GM18526 (cell line): ENCODE data around the gene RMI2.

ENCODE experiments used
- POLR2A ChIP-seq: IDR thresholded peaks from 3 replicates; pipeline ENCODE4 v1.6.1; 2011; ENCODE audit not compliant: insufficient read length; ENCODE audit errors: extremely low read depth

RMI2 gene

GRCh38 chr16:11333010-11333409, 12.2 kb upstream of the RMI2 start:
- no peak for TF ChIP-seq POLR2A

GRCh38 chr16:11333702-11334101, 11.6 kb upstream of the RMI2 start:
- TF ChIP-seq POLR2A = no peak

- TF ChIP-seq POLR2A = no peak
Measured at GRCh38 chr16:11334831-11335404, 10.3 kb upstream of the RMI2 start.

- no peak for TF ChIP-seq POLR2A
Measured at GRCh38 chr16:11339075-11339474, 6.2 kb upstream of the RMI2 start.

GRCh38 chr16:11340710-11341109, 4.5 kb upstream of the RMI2 start:
- no peak for TF ChIP-seq POLR2A

GRCh38 chr16:11341371-11341770, 3.9 kb upstream of the RMI2 start:
- TF ChIP-seq POLR2A = no peak

GRCh38 chr16:11342021-11342855, 3.0 kb upstream of the RMI2 start:
- no peak for TF ChIP-seq POLR2A

- TF ChIP-seq POLR2A = no peak
Measured at GRCh38 chr16:11346700-11347319, 1.6 kb downstream of the RMI2 start.

GRCh38 chr16:11347831-11348230, 2.6 kb downstream of the RMI2 start:
- TF ChIP-seq POLR2A = no peak

GRCh38 chr16:11348737-11349598, 3.7 kb downstream of the RMI2 start:
- TF ChIP-seq POLR2A = no peak

GRCh38 chr16:11349599-11350276, 4.5 kb downstream of the RMI2 start:
- TF ChIP-seq POLR2A = no peak

- TF ChIP-seq POLR2A = no peak
Measured at GRCh38 chr16:11350519-11350918, 5.3 kb downstream of the RMI2 start.

GRCh38 chr16:11350921-11351335, 5.7 kb downstream of the RMI2 start:
- no peak for TF ChIP-seq POLR2A

- no peak for TF ChIP-seq POLR2A
Measured at GRCh38 chr16:11353158-11353557, 7.9 kb downstream of the RMI2 start.

GRCh38 chr16:11354407-11354732, 9.1 kb downstream of the RMI2 start:
- no peak for TF ChIP-seq POLR2A

- no peak for TF ChIP-seq POLR2A
Measured at GRCh38 chr16:11354733-11355574, 9.7 kb downstream of the RMI2 start.
